RPMI8226 (cell line): ENCODE measurements around the gene RAD51B.
"Not testable (repeated sequence)": the region's sequence is repeated elsewhere in the genome, so short reads cannot be mapped to it uniquely, and the experiment has no call there.

Source experiments
- DNase-seq: peaks from one replicate; pipeline ENCODE4 v3.0.0-alpha.2; 2015

Gene RAD51B

GRCh38 chr14:68689511-68689910 is 869.9 kb downstream of the RAD51B start:
- DNase-seq = no peak

DNA sequence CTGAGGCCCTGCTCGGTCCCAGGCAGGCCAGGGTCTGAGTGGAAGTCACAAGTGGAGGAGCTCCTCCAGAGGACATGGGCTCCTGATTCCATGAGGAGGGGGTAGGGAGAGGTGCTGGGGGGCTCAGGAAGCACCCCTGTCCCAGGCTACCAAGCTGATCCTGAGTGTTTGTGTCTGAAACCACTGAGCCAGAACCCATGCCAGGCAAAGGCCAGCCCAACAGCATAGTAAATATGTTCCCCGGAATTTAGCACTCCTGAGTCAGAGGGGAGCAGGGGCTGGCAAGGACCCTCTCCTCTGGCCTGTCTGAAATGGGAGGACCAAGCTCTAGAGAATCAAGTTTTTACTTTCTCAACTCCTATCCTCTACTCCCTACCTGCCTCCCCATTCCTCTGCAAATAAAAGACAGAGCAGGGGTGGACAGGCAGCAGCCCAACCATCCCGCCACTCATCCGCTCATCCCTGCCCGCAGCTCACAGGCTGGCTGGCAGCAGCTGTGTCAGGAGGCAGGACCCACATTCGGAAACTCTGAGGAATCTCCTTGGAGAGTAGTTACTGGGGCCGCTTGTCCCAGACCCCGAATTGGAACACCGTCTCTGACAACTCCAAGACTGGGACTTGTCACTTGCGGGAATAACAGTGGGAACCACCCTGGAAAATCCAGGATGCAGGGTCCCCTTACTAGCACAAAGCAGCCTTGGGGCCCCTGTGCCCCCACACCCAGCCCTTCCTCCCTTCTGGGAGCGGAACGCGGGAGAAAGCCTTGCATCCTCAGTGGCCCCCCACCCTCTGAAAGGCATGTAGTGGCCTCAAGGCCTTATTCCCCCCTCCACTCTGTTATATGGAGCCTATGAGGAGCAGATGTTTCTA is 870.7 kb downstream of the RAD51B start:
- DNase-seq = no peak

GRCh38 chr14:68691031-68691791 is 871.6 kb downstream of the RAD51B start:
- no peak for DNase-seq

- no peak for DNase-seq
Observed at GRCh38 chr14:68691792-68692118, 872.2 kb downstream of the RAD51B start.

DNA sequence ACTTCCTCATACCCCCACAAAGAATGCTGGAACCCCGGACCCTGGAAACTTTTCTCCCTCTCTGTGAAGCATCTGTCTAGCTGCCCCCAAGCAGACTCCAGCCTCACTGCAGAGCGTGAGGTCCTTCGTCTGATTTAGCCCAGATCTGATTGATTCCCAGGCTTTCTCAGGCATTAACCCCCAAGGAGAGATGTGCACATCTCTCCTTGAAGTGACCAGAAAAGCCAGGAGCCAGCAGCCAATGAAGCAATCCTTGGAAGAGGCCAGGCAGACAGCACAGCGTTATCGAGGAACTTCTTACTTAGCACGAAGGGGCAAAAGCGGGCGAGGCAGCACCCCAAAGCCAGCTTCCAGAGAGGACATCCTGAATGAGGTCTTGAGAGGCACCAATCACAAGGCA is 872.6 kb downstream of the RAD51B start:
- DNase-seq = no peak

- no peak for DNase-seq
Observed at GRCh38 chr14:68692916-68693771, 873.6 kb downstream of the RAD51B start.

DNA sequence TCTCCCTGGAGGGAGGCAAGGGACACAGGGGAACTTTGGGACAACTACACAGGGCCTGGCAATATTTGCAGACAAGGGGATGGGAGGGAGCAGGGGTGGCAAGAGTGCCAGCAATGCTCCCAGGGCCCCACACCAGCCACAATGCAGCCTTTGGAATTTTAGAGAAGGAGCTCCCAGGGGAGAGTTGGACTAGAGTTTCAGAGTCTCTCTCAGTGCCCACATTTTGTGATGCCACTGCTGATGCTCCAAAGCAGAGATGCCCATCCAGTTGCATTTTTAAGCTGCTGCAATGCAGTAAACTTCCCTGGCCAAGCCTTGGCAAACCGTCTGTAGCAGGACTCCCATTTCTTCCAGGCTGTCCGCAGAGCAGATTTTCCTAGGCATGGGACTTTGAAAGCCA is 874.3 kb downstream of the RAD51B start:
- no peak for DNase-seq

DNA sequence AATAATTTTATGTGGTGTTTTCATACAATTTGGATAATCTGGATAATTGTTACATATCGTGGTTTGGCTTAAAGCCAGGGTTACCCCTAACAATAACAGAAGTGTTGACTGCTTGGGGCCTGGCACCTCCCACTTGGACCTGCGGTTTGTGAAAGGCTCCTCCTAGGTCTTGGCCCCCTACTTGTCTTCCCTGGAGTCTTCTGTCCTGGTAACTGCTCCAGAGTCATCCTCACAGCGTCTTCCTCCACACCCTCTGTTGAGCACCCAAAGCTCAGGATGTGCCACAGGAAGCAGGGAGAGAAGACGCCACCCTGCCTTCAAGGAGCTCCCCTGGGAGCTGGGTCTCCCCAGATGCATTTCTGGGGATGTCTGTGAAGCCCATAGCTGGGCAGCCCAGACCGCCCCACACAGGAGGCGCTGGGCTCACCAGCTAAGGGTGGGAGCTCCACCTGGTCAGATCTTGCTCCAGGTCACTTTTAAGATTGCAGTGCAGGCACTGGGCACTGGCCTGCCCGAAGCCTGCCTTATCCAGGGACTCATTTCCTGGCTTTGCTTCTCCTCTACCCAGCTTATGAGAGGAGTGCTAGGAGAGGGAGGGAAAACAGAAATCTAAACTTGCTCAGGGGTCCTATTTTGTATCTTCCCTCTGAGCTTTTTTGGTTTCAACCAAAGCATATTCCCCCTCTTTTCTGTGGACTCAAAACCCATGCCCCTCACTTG is 875.1 kb downstream of the RAD51B start:
- DNase-seq = no peak

GRCh38 chr14:68695326-68695768 is 875.8 kb downstream of the RAD51B start:
- DNase-seq = no peak

GRCh38 chr14:68695856-68696255 is 876.3 kb downstream of the RAD51B start:
- no peak for DNase-seq

DNA sequence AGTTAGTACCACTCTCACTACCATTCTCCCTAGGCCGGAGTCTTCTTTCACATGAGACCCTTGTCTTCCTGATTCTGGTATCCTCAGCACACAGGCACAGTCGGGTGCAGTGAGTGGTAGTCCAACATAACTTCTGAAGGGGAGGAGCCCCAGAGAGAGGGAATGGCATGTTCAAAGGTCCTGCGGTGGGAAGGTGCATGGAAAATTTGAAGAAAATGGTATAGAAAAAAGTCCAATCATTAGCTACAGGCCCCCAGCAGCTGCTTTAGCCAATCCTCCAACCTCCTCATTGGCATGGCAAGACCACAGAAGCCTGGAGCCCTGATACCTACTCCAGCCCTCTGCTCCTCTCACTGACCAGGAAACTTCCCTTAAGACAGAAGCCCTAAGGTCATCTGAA is 876.7 kb downstream of the RAD51B start:
- no peak for DNase-seq

DNA sequence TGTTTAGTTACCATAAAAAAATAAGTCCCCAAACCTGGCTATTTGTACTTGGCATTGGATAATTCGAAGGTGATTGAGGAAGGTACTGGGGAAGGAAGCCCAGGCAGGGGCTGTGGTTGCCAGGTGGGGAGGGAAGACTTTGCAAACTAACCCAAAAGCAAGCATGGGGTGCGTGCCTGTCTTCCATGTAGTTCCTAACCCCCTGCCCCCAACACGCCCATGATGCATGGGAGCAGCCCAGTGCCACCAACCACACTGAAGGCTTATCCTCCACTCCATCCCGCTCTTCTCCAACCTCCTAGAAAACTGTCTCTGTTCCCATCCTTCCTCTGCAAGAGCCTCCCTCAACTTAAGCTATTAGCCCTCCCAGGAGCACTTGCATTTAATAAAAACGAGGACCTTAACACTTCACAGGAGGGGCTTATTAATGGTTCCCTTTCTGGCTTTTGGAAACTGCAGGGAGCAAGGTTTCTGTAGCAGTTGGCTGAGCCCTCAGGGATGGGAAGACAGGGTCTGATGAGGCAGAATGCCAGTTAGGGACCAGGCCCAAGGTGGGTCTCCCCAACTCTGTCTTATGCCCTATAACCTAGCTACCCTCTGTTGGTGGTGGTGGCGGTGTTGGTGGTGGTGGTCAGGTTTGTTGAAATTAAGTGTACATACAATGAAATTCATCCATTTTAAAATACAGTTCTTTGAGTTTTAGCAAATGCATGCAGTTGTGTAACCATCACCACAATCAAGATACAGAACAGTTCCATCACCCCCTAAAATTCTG is 877.3 kb downstream of the RAD51B start:
- no peak for DNase-seq

DNA sequence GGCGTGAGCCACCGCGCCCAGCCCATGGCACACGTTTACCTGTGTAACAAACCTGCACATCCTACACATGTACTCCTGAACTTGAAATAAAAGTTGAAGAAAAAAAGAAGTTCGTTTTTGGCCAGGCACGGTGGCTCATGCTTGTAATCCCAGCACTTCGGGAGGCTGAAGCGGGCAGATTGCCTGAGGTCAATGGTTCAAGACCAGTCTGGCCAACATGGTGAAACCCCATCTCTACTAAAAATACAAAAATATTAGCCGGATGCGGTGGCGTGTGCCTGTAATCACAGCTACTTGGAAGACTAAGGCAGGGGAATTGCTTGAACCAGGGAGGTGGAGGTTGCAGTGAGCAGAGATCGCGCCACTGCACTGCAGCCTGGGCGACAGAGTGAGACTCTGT is 879.2 kb downstream of the RAD51B start:
- not testable (repeated sequence) for DNase-seq

- no peak for DNase-seq
Observed at GRCh38 chr14:68701001-68701741, 881.6 kb downstream of the RAD51B start.

- no peak for DNase-seq
Observed at GRCh38 chr14:68702135-68702534, 882.6 kb downstream of the RAD51B start.

- DNase-seq = no peak
Observed at GRCh38 chr14:68702578-68702977, 883.0 kb downstream of the RAD51B start.

- no peak for DNase-seq
Observed at GRCh38 chr14:68703093-68703492, 883.5 kb downstream of the RAD51B start.

DNA sequence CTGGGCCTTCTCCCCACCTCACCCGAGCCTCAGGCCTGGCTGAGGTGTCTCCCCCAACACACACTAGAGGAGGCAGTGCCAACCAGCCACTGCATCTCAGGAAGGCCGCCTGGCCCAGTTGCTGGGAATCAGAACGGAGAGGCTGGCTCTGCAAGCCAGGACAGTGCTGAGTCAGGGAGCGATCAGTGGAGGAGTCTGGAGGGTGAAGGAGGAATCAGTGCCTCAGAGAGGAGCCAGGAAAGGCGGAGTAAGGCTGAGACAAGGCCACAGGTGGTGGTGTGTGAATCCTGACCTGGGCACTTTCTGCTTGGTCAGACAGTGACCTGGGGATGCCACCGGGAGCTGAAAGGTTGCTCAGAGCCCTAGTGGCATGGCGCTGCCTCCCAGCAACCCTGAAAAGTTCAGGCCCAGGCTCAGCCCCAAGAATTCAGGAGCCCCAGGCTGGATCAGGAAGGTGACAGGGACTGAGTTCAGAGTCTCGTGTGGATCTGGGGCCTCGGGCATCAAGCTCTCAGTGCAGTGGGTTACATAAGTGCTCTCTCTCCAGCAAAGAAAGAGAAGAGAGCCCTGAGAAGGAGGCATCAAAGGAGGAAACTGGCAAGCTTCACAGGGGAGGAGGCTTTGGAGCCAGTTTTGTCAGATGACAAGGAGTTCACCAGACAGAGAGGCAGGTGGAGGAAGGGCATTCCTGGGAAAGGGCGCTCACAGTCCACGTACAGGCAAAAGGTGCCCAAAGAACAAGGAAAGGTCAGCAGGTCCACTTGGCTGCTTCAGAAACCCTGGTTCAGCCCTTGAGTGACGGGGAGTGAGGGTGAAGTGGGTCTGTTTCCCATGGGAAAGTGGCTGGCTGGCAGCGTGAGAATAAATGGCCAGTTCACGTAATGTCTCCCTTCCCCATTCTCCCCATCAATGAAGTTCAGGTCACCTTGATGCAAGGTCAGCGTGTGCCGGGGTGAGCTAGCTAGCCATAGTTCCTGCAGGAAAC is 885.4 kb downstream of the RAD51B start:
- DNase-seq = no peak

DNA sequence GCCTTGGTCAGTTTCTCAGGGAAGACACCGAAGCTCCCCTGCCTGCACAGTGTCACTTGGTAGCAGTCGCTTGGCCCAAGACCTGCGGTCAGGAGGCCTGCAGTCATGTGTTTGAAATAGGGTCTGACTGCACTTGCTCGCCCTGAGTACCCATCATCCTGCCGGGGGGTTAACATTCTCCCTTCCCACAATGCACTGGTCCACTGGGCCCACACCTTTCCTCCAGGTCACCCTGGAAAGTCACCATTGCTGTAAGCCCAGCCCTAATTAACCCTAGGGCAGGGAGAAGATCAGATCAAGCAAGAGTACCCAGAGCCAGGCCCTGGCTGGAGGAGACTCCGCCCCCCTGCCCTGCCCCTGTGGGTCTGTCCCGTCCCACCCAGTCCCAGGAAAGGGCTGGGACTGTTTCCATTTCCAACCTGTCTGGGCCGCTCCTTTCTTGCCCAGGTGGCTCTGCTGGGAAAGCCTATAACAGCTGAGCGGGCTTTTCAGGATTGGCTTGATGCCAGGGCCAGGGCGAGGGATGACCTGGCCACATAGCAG is 886.2 kb downstream of the RAD51B start:
- DNase-seq = no peak
